Testis (tissue), 2 donors: Measurements from ENCODE around the gene CACNG3.

Source experiments
- POLR2A ChIP-seq: fragments of 450-650 bp; IDR thresholded peaks from one replicate; pipeline ENCODE4 v1.6.1; 2017; ENCODE audit warnings: antibody characterized with exemption, mild to moderate bottlenecking, moderate library complexity
- TF ChIP-seq, protein P1 (sequence below), 3 experiments: fragments of 450-650 bp in 2 of 3; fragments of 200-600 bp in 1 of 3; sonication (generic) in 1 of 3; IDR thresholded peaks; one replicate each; pipeline ENCODE4 v1.5.1; 2016 to 2019; ENCODE audit warnings: antibody characterized with exemption in 3 of 3, mild to moderate bottlenecking in 2 of 3, moderate library complexity in 1 of 3

DNA sequence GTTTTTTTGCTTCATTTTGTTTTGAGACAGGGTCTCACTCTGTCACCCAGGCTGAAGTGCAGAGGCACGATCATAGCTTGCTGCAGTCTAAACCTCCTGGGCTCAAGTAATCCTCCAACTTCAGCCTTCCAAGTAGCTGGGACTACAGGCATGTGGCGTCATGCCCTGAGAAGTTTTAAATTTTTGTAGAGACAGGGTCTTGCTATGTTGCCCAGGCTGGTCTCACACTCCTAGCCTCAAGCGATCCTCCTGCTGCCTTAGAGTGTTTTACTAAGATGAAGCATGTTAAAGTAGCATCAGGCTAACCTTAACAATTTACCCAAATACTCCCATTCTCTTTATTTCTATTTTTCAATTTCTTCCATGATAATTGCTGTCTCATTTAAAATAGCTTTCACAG, 49.2 kb upstream of the CACNG3 start:
- no peak for TF ChIP-seq POLR2A
- TF ChIP-seq, protein P1, sequence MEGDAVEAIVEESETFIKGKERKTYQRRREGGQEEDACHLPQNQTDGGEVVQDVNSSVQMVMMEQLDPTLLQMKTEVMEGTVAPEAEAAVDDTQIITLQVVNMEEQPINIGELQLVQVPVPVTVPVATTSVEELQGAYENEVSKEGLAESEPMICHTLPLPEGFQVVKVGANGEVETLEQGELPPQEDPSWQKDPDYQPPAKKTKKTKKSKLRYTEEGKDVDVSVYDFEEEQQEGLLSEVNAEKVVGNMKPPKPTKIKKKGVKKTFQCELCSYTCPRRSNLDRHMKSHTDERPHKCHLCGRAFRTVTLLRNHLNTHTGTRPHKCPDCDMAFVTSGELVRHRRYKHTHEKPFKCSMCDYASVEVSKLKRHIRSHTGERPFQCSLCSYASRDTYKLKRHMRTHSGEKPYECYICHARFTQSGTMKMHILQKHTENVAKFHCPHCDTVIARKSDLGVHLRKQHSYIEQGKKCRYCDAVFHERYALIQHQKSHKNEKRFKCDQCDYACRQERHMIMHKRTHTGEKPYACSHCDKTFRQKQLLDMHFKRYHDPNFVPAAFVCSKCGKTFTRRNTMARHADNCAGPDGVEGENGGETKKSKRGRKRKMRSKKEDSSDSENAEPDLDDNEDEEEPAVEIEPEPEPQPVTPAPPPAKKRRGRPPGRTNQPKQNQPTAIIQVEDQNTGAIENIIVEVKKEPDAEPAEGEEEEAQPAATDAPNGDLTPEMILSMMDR (IDR thresholded peaks at IDR 0.05): no peak
